OCI-LY1 (cell line): ENCODE measurements around the gene HOMER2.
"Not testable (repeated sequence)": the region's sequence is repeated elsewhere in the genome, so short reads cannot be mapped to it uniquely, and the experiment has no call there.

Experiments used
- EZH2 ChIP-seq: fragments of 200-600 bp; sonication (generic), shearing (Covaris generic); IDR thresholded peaks from 2 replicates; pipeline ENCODE4 v1.8.0; 2017; ENCODE audit warnings: borderline replicate concordance, mixed run types, mild to moderate bottlenecking, antibody characterized with exemption, low read length, moderate library complexity, mixed read lengths
- TF ChIP-seq, protein P1 (sequence below): fragments of 200-600 bp; sonication (generic), shearing (Covaris generic); IDR thresholded peaks from 2 replicates; pipeline ENCODE4 v1.5.1; 2017; ENCODE audit warnings: mild to moderate bottlenecking, antibody characterized with exemption, low read length, moderate library complexity, mixed read lengths

DNA sequence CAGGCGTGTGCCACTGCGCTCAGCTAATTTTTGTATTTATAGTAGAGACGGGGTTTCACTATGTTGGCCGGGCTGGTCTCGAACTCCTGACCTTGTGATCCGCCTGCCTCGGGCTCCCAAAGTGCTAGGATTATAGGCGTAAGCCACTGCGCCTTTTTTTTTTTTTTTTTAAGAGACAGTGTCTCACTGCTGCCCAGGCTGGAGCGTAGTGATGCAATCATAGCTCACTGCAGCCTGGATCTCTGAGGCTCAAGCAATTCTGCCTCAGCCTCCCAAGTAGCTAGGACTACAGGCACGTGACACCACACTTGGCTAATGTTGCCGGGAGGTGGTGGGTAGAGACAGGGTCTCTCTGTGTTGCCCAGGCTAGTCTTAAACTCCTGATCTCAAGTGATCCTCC lies 59.0 kb downstream of the HOMER2 start:
- TF ChIP-seq, protein P1, sequence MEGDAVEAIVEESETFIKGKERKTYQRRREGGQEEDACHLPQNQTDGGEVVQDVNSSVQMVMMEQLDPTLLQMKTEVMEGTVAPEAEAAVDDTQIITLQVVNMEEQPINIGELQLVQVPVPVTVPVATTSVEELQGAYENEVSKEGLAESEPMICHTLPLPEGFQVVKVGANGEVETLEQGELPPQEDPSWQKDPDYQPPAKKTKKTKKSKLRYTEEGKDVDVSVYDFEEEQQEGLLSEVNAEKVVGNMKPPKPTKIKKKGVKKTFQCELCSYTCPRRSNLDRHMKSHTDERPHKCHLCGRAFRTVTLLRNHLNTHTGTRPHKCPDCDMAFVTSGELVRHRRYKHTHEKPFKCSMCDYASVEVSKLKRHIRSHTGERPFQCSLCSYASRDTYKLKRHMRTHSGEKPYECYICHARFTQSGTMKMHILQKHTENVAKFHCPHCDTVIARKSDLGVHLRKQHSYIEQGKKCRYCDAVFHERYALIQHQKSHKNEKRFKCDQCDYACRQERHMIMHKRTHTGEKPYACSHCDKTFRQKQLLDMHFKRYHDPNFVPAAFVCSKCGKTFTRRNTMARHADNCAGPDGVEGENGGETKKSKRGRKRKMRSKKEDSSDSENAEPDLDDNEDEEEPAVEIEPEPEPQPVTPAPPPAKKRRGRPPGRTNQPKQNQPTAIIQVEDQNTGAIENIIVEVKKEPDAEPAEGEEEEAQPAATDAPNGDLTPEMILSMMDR, result not testable (repeated sequence)
- not testable (repeated sequence) for TF ChIP-seq EZH2
